Fibroblast of lung (primary cell): Measurements from ENCODE around the gene GALNT18.
"Not testable (repeated sequence)": the region's sequence is repeated elsewhere in the genome, so short reads cannot be mapped to it uniquely, and the experiment has no call there.

Experiments
- CTCF ChIP-seq, 2 donors: IDR thresholded peaks in 1 of 2; conservative IDR thresholded peaks in 1 of 2; 1 replicate in 1 of 2; 2 replicates in 1 of 2; pipeline ENCODE4 v1.5.1; 2011 to 2012; ENCODE audit warnings: low read length in 2 of 2, control low read depth in 1 of 2, inconsistent platforms in 1 of 2, low read depth in 1 of 2, mild to moderate bottlenecking in 1 of 2
- EZH2 ChIP-seq: IDR thresholded peaks from 2 replicates; pipeline ENCODE4 v1.5.1; 2012; ENCODE audit warnings: low read length, control low read depth, mild to moderate bottlenecking; ENCODE audit errors: missing control alignments

DNA sequence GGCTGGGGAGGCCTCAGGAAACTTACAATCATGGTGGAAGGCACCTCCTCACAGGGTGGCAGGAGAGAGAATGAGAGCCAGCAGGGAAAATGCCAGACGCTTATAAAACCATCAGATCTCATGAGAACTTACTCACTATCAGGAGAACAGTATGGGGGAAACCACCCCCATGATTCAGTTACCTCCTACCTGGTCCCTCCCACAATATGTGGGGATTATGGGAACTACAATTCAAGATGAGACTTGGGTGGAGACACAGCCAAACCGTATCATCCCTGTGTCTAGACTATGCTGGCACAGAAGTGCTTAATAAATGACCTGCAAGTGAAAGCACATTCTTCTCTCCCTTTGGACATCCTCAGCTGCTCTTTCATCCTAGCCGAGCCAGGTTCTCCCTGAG lies 174.2 kb downstream of the GALNT18 start:
- TF ChIP-seq CTCF (conservative IDR thresholded peaks at IDR 0.05 in 1 of 2, IDR thresholded peaks at IDR 0.05 in 1 of 2; ENCODE audit: low read depth in 1 of 2, low read length in 2 of 2); EZH2: not testable (repeated sequence)
